ENCODE data around the gene PRSS56.

PRSS56 gene

GRCh38 chr2:232519581-232520438 is at the start of gene PRSS56:
Gene PRSS56, plus strand, starts transcription at chr2:232520388. Its CDS starts 211 bp downstream, at chr2:232520599.
- DNase-seq (ENCODE audit: low read depth in 2 of 2) = no peak

- DNase-seq (ENCODE audit: low read depth in 2 of 2) = no peak
These were observed 46.7 kb upstream of the PRSS56 start for GRCh38 chr2:232473467-232473890.

GRCh38 chr2:232476045-232476444 is 44.1 kb upstream of the PRSS56 start:
- DNase-seq (ENCODE audit: low read depth in 2 of 2) = no peak

GRCh38 chr2:232476791-232477190 is 43.4 kb upstream of the PRSS56 start:
- DNase-seq (ENCODE audit: low read depth in 2 of 2) = no peak

- DNase-seq (ENCODE audit: low read depth in 2 of 2) = no peak
These were observed 42.3 kb upstream of the PRSS56 start for GRCh38 chr2:232477751-232478510.

- DNase-seq (ENCODE audit: low read depth in 2 of 2) = no peak
These were observed 41.4 kb upstream of the PRSS56 start for GRCh38 chr2:232478571-232479340.

GRCh38 chr2:232479341-232480200 is 40.6 kb upstream of the PRSS56 start:
- DNase-seq (ENCODE audit: low read depth in 2 of 2) = no peak

GRCh38 chr2:232480201-232481190 is 39.7 kb upstream of the PRSS56 start:
- DNase-seq (ENCODE audit: low read depth in 2 of 2) = no peak

GRCh38 chr2:232481322-232482140 is 38.7 kb upstream of the PRSS56 start:
- no peak for DNase-seq (ENCODE audit: low read depth in 2 of 2)

GRCh38 chr2:232482301-232483238 is 37.6 kb upstream of the PRSS56 start:
- no peak for DNase-seq (ENCODE audit: low read depth in 2 of 2)

GRCh38 chr2:232483311-232483922 is 36.8 kb upstream of the PRSS56 start:
- no peak for DNase-seq (ENCODE audit: low read depth in 2 of 2)

- no peak for DNase-seq (ENCODE audit: low read depth in 2 of 2)
These were observed 36.1 kb upstream of the PRSS56 start for GRCh38 chr2:232483923-232484627.

- DNase-seq (ENCODE audit: low read depth in 2 of 2) = no peak
These were observed 35.4 kb upstream of the PRSS56 start for GRCh38 chr2:232484628-232485347.

GRCh38 chr2:232485348-232485756 is 34.8 kb upstream of the PRSS56 start:
- DNase-seq (ENCODE audit: low read depth in 2 of 2) = no peak

- DNase-seq (ENCODE audit: low read depth in 2 of 2) = no peak
These were observed 34.2 kb upstream of the PRSS56 start for GRCh38 chr2:232485757-232486557.

Data from stimulated activated CD4-positive, alpha-beta T cell treated with anti-CD3 and anti-CD28 coated beads, Interleukin-1b, Interleukin-23, amount 100 ng/mL, for 1 hour (primary cell).